Thyroid gland (tissue), 4 donors: ENCODE data around the gene USP2.

Source experiments
- POLR2A ChIP-seq, 2 donors: fragments of 450-650 bp; IDR thresholded peaks; one replicate each; pipeline ENCODE4 v1.6.1; 2017; ENCODE audit warnings: antibody characterized with exemption in 2 of 2, mild to moderate bottlenecking in 2 of 2, moderate library complexity in 1 of 2
- TF ChIP-seq, protein P1 (sequence below), 6 experiments: fragments of 200-600 bp in 3 of 6; fragments of 450-650 bp in 3 of 6; sonication (generic) in 3 of 6; IDR thresholded peaks; one replicate each; pipeline ENCODE4 v1.5.1; 2016 to 2019; ENCODE audit warnings: antibody characterized with exemption in 6 of 6, mild to moderate bottlenecking in 2 of 6, inconsistent platforms in 1 of 6, moderate library complexity in 1 of 6

DNA sequence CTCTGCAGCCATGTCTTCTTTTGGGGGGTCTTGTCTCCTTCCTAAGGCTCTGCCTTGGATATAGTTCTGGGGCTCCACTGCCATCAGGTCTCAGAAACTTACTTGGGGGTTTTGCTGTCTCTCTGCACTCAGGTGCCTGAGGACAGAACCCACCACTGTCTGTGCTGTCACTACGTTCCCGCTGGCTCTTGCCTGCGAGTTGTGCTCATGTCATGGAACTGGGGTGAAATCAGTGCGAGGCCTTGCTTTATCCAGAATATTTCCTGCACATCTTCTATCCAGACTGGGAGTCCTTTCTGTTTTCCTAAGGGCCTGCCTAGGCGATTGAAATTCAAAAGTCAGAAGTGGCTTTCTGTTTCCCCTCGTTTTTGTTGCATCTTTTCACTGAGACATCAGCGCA is 6.6 kb upstream of the USP2 start:
- TF ChIP-seq, protein P1, sequence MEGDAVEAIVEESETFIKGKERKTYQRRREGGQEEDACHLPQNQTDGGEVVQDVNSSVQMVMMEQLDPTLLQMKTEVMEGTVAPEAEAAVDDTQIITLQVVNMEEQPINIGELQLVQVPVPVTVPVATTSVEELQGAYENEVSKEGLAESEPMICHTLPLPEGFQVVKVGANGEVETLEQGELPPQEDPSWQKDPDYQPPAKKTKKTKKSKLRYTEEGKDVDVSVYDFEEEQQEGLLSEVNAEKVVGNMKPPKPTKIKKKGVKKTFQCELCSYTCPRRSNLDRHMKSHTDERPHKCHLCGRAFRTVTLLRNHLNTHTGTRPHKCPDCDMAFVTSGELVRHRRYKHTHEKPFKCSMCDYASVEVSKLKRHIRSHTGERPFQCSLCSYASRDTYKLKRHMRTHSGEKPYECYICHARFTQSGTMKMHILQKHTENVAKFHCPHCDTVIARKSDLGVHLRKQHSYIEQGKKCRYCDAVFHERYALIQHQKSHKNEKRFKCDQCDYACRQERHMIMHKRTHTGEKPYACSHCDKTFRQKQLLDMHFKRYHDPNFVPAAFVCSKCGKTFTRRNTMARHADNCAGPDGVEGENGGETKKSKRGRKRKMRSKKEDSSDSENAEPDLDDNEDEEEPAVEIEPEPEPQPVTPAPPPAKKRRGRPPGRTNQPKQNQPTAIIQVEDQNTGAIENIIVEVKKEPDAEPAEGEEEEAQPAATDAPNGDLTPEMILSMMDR (IDR thresholded peaks at IDR 0.05) = no peak
- TF ChIP-seq POLR2A (IDR thresholded peaks at IDR 0.05) = no peak
